ENCODE results near the gene IFNL3. TPM values are rescaled to one million over a fixed set of nuclear protein-coding genes. Genes with fewer than 3 reads are reported as not detected.
A peak's percentile ranks its signal among the peaks of the same experiment; 100 is the strongest.

IFNL3 gene
- total and polyA plus RNA-seq, 2 of the 13 experiments (the other 11 are each of a cell fraction or from before 2014, with no cell fraction given): not detected

DNA sequence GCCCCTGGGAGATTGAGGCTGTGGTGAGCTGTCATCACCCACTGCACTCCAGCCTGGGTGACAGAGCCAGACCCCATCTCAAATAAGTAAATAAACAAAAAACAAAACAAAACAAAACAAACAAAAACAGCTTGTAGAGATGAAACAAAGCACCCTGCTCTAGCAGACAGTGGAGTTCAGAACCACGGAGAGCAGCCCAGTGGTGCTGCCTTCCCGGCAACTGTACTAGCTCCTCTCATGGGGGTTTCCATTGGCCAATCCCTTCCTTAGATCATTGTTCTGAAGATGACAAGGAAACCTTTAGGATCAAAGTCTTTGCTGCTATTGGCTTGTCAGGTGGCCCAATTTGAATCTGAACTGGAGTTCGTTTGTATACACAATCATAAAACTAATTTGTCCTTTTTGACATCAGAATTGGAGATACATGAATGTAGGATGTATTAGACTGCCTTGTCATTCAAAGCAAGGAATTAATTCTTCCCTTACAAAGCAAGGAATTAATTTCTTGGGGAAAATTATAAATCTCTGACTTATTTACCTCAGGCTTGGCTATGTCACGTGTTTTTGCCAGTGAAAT is 21.0 kb downstream of the IFNL3 start:
- FAIRE-seq: no peak
- BruUV-seq (replicated peaks): no TSS peak
- no peak overlapping the region for H3K4me2 ChIP-seq (ENCODE audit: low read depth, low read length)
- H2AFZ ChIP-seq (ENCODE audit: low read length): no peak overlapping the region
- ChIA-PET CTCF (ENCODE audit: low intra/inter-chr PET ratio, low total read pairs) (no interaction called here), POLR2A (no interaction called here)
- no peak for DNase-seq (ENCODE audit: low spot score)
- in situ Hi-C loops (cut with HindIII; ENCODE audit: extremely low pct_ligation_motif_present, low pct_unique_long_range_greater_than_20kb): no loop called here
- no peak for ATAC-seq
- 12% methylated on average over 4 of the region's 4 CpGs for WGBS (ENCODE audit: low lambda C conversion rate)
- H3K27me3 ChIP-seq (ENCODE audit: control insufficient read depth in 1 of 2, insufficient read depth in 2 of 2, low read length in 2 of 2): no peaks in the 10 kb centered on the region; a peak in 2 of 5 replicates
- H3K27ac ChIP-seq (ENCODE audit: extremely low read length, insufficient read depth, low read length): no peak overlapping the region
- H3K9me3 ChIP-seq (ENCODE audit: low read length): no peaks in the 10 kb centered on the region
- H3K79me2 ChIP-seq (ENCODE audit: insufficient read depth, low read length): no peaks in the 10 kb centered on the region
- H3K4me3 ChIP-seq (replicated peaks in 1 of 3; ENCODE audit: insufficient read depth in 1 of 3, low read depth in 2 of 3, low read length in 3 of 3): no peak overlapping the region
- no peaks in the 10 kb centered on the region for H3K4me1 ChIP-seq (ENCODE audit: insufficient read depth, low read length)
- no peaks in the 10 kb centered on the region for H3K36me3 ChIP-seq (replicated peaks in 1 of 2; ENCODE audit: control insufficient read depth in 1 of 2, insufficient read depth in 2 of 2, low read length in 2 of 2)
- intact Hi-C loops (cut with micrococcal nuclease; ENCODE audit: unreplicated experiment): no loop called here
- H3K9ac ChIP-seq (ENCODE audit: insufficient read depth, low read depth, low read length): no peak overlapping the region
- H4K20me1 ChIP-seq (ENCODE audit: insufficient read depth, low read length): no peaks in the 10 kb centered on the region
- TF ChIP-seq PRPF4 (IDR thresholded peaks at IDR 0.05; ENCODE audit: low read depth, low read length, poor library complexity, severe bottlenecking) (no peak), SP5 (CRISPR knock-in tag; IDR thresholded peaks at IDR 0.05; ENCODE audit: borderline replicate concordance, low read depth) (no peak), ZHX1 (CRISPR knock-in tag; IDR thresholded peaks at IDR 0.05; ENCODE audit: low read depth) (no peak), ZFYVE20 (CRISPR knock-in tag; IDR thresholded peaks at IDR 0.05; ENCODE audit: borderline replicate concordance, low read depth) (no peak), MIER2 (CRISPR knock-in tag; IDR thresholded peaks at IDR 0.05) (peak; percentile 93), ATF2 (CRISPR knock-in tag; IDR thresholded peaks at IDR 0.05) (no peak), ZKSCAN5 (CRISPR knock-in tag; IDR thresholded peaks at IDR 0.05) (no peak), RFXAP (CRISPR knock-in tag; IDR thresholded peaks at IDR 0.05; ENCODE audit: borderline replicate concordance) (no peak), AKAP8 (CRISPR knock-in tag; IDR thresholded peaks at IDR 0.05) (no peak)
- TF ChIP-seq, protein P1, sequence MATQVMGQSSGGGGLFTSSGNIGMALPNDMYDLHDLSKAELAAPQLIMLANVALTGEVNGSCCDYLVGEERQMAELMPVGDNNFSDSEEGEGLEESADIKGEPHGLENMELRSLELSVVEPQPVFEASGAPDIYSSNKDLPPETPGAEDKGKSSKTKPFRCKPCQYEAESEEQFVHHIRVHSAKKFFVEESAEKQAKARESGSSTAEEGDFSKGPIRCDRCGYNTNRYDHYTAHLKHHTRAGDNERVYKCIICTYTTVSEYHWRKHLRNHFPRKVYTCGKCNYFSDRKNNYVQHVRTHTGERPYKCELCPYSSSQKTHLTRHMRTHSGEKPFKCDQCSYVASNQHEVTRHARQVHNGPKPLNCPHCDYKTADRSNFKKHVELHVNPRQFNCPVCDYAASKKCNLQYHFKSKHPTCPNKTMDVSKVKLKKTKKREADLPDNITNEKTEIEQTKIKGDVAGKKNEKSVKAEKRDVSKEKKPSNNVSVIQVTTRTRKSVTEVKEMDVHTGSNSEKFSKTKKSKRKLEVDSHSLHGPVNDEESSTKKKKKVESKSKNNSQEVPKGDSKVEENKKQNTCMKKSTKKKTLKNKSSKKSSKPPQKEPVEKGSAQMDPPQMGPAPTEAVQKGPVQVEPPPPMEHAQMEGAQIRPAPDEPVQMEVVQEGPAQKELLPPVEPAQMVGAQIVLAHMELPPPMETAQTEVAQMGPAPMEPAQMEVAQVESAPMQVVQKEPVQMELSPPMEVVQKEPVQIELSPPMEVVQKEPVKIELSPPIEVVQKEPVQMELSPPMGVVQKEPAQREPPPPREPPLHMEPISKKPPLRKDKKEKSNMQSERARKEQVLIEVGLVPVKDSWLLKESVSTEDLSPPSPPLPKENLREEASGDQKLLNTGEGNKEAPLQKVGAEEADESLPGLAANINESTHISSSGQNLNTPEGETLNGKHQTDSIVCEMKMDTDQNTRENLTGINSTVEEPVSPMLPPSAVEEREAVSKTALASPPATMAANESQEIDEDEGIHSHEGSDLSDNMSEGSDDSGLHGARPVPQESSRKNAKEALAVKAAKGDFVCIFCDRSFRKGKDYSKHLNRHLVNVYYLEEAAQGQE (IDR thresholded peaks at IDR 0.05; ENCODE audit: borderline replicate concordance in 1 of 2, low read depth in 1 of 2, low read length in 2 of 2): peak; percentile 67 to 94
- TF ChIP-seq, protein P2, sequence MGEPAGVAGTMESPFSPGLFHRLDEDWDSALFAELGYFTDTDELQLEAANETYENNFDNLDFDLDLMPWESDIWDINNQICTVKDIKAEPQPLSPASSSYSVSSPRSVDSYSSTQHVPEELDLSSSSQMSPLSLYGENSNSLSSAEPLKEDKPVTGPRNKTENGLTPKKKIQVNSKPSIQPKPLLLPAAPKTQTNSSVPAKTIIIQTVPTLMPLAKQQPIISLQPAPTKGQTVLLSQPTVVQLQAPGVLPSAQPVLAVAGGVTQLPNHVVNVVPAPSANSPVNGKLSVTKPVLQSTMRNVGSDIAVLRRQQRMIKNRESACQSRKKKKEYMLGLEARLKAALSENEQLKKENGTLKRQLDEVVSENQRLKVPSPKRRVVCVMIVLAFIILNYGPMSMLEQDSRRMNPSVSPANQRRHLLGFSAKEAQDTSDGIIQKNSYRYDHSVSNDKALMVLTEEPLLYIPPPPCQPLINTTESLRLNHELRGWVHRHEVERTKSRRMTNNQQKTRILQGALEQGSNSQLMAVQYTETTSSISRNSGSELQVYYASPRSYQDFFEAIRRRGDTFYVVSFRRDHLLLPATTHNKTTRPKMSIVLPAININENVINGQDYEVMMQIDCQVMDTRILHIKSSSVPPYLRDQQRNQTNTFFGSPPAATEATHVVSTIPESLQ (CRISPR knock-in tag; conservative IDR thresholded peaks at IDR 0.05): no peak
- TF ChIP-seq, protein P3, sequence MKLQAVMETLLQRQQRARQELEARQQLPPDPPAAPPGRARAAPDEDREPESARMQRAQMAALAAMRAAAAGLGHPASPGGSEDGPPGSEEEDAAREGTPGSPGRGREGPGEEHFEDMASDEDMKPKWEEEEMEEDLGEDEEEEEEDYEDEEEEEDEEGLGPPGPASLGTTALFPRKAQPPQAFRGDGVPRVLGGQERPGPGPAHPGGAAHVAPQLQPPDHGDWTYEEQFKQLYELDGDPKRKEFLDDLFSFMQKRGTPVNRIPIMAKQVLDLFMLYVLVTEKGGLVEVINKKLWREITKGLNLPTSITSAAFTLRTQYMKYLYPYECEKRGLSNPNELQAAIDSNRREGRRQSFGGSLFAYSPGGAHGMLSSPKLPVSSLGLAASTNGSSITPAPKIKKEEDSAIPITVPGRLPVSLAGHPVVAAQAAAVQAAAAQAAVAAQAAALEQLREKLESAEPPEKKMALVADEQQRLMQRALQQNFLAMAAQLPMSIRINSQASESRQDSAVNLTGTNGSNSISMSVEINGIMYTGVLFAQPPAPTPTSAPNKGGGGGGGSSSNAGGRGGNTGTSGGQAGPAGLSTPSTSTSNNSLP (IDR thresholded peaks at IDR 0.05; ENCODE audit: low read depth, low read length): no peak
